Measurements from ENCODE around the gene PIGR. TPM values are rescaled to one million over a fixed set of nuclear protein-coding genes. Genes with fewer than 3 reads are reported as not detected.

Gene PIGR
- total RNA-seq, 1 experiment from 2014 or later: 2.6 TPM

- no peak for TF ChIP-seq EZH2phosphoT487 (IDR thresholded peaks at IDR 0.05; ENCODE audit: borderline replicate concordance)
- no peak for TF ChIP-seq TCF7L2 (IDR thresholded peaks at IDR 0.05; ENCODE audit: borderline replicate concordance, extremely low read depth, insufficient read depth, insufficient read length)
Observed at GRCh38 chr1:206930210-206930798, 16.0 kb downstream of the PIGR start (continued).

GRCh38 chr1:206929524-206929923 lies 16.7 kb downstream of the PIGR start:
- no peak for DNase-seq (ENCODE audit: low read depth, low spot score)
- Histone ChIP-seq H3K27me3 (ENCODE audit: insufficient read depth, low read length) (no peaks in the 10 kb centered on the region), H3K36me3 (ENCODE audit: control insufficient read depth in 1 of 2, insufficient read depth in 2 of 2, low read length in 2 of 2) (no peaks in the 10 kb centered on the region), H3K4me3 (replicated peaks in 1 of 2; ENCODE audit: low read depth in 1 of 2, low read length in 2 of 2) (no peak overlapping the region), H3K9me2 (ENCODE audit: insufficient read depth) (no peaks in the 10 kb centered on the region), H3K27ac (ENCODE audit: low read depth, low read length) (no peak overlapping the region), H3K4me2 (ENCODE audit: low read length) (no peak overlapping the region), H3K4me1 (ENCODE audit: control insufficient read depth in 1 of 2, insufficient read depth in 2 of 2, low read length in 2 of 2) (peaks cover 0 to 9% of the 10 kb centered on the region in 2 experiments; a peak in 2 of 4 replicates), H3K9me3 (ENCODE audit: control insufficient read depth in 1 of 2, insufficient read depth in 1 of 2, low read depth in 1 of 2, low read length in 2 of 2) (no peaks in the 10 kb centered on the region), H2AFZ (ENCODE audit: low read depth, low read length, poor library complexity, severe bottlenecking) (no peak overlapping the region), H3K79me2 (ENCODE audit: insufficient read depth, low read length) (no peaks in the 10 kb centered on the region), H3K9ac (ENCODE audit: low read length) (no peak overlapping the region), H4K20me1 (ENCODE audit: insufficient read depth) (no peaks in the 10 kb centered on the region)
- POLR2A ChIA-PET: no interaction called here
- no TSS peak for BruUV-seq (replicated peaks)
- no peak for TF ChIP-seq EZH2 (IDR thresholded peaks at IDR 0.05)
- no peak for TF ChIP-seq ATF3 (IDR thresholded peaks at IDR 0.05)
- no peak for TF ChIP-seq ELF1 (IDR thresholded peaks at IDR 0.05; ENCODE audit: borderline replicate concordance, low read depth)
- TF ChIP-seq POLR2A (IDR thresholded peaks at IDR 0.05; ENCODE audit: borderline replicate concordance, extremely low read depth, insufficient read depth, insufficient read length): no peak
- no peak for TF ChIP-seq CEBPB (IDR thresholded peaks at IDR 0.05; ENCODE audit: low read depth)
- no peak for TF ChIP-seq SIN3A (IDR thresholded peaks at IDR 0.05; ENCODE audit: low read depth)
- no peak for TF ChIP-seq POLR2AphosphoS5 (IDR thresholded peaks at IDR 0.05; ENCODE audit: low read depth, low read length)
- TF ChIP-seq CBX3 (IDR thresholded peaks at IDR 0.05; ENCODE audit: low read depth): no peak
- TF ChIP-seq FOSL1 (IDR thresholded peaks at IDR 0.05; ENCODE audit: low read depth): no peak
- no peak for TF ChIP-seq EGR1 (IDR thresholded peaks at IDR 0.05; ENCODE audit: low read depth)
- no peak for TF ChIP-seq SP1 (IDR thresholded peaks at IDR 0.05; ENCODE audit: low read depth)
- TF ChIP-seq REST (IDR thresholded peaks at IDR 0.05; ENCODE audit: low read depth): no peak
- no peak for TF ChIP-seq JUND (IDR thresholded peaks at IDR 0.05)
- no peak for TF ChIP-seq EZH2phosphoT487 (IDR thresholded peaks at IDR 0.05; ENCODE audit: borderline replicate concordance)
- TF ChIP-seq ZBTB33 (IDR thresholded peaks at IDR 0.05; ENCODE audit: extremely low read depth, insufficient replicate concordance, low read length): no peak
- TF ChIP-seq RAD21 (IDR thresholded peaks at IDR 0.05; ENCODE audit: low read depth): no peak
- no peak for TF ChIP-seq YY1 (IDR thresholded peaks at IDR 0.05; ENCODE audit: extremely low read depth, insufficient replicate concordance, low read depth, low read length)
- CTCF ChIA-PET: no interaction called here
- intact Hi-C loops (cut with micrococcal nuclease): no loop called here
- ATAC-seq: no peak
- RAD21 ChIA-PET (ENCODE audit: low non-redundant PET in 1 of 2, low total read pairs in 2 of 2, uncharacterized antibody in 2 of 2, unreplicated experiment in 2 of 2): no interaction called here

Data from HCT116 (cell line).